GM21723 (cell line): ENCODE measurements around the gene CFAP52.
"Not testable (repeated sequence)": the region's sequence is repeated elsewhere in the genome, so short reads cannot be mapped to it uniquely, and the experiment has no call there.

Source experiments
- ATAC-seq: cut with Tn5 transposase; IDR thresholded peaks from one replicate; pipeline ENCODE4 v1.9.1; 2021; ENCODE audit warnings: mild to moderate bottlenecking, moderate library complexity; ENCODE audit not compliant: unreplicated experiment

Gene CFAP52

GRCh38 chr17:9576521-9577372 is at the start of gene CFAP52:
TSS of gene CFAP52 (plus strand) at chr17:9576642. CDS start at chr17:9576696, 54 bp downstream.
- ATAC-seq, result peak; percentile 32

- ATAC-seq, result no peak
Observed at GRCh38 chr17:9527788-9528187, 48.7 kb upstream of the CFAP52 start.

- ATAC-seq, result no peak
Observed at GRCh38 chr17:9529033-9529700, 47.3 kb upstream of the CFAP52 start.

DNA sequence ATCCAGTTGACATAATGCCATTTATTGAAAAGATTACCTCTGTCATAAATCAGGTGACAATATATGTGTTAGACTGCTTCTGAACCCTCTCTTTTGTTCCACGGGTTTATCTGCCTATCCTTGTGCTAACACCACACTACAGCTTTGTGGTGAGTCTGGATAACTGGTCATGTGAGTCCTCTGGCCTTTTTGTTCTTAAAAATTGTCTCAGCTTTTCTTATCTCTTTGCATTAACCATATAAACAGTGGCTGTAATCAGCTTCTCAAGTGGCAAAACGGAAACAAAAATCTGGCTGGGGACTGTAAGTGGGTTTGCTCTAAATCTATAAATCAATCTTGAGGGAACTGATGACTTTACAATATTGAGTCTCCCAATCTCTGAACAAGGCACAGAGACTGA is 45.4 kb upstream of the CFAP52 start:
- no peak for ATAC-seq

GRCh38 chr17:9532715-9533114 is 43.7 kb upstream of the CFAP52 start:
- ATAC-seq, result no peak

DNA sequence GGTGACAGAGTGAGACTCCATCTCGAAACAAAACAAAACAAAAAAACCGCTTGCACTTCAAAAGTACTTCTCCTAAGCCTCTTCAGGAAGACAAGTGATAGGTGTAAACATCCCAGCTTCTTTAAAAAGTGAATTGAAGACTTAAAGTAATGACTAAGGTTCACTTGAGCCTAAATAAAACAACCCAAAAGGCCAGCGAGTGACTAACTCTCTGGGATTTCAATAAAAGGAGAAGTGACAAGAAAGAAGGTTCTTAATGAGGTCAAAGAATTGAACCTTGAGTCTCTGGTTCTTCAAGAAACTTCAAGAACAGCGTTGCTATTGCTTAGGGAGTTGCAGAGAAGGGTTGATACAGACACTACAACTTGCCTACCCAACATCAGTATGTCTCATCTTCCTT is 43.0 kb upstream of the CFAP52 start:
- no peak for ATAC-seq

GRCh38 chr17:9536061-9536460 is 40.4 kb upstream of the CFAP52 start:
- no peak for ATAC-seq

DNA sequence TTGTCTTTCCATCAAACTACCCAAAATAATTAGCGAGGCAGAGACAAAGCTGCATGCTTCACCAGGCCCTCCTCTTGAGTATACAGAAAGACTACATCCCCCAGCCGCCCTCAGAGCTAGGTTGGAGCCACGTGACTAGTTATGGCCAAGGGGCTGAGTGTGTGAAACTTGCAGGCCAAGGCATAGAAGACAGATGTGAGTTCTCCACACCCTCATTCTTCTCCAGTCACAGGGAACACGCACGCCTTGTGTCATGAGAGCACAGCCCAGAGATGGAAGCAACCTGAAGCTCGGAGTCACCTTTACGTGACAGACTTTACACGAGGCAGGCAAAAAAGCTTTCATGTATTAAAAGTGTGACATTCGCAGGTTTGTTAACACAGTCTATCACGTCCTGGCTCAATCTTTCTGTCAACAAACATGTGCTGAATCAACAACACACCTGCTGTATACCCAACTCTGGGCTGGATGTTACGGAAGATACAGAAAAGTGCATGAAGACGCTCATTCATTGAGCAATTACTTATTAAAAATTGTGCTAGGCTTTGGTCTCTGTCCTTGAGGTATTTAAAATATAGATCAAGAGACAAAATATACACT is 39.2 kb upstream of the CFAP52 start:
- no peak for ATAC-seq

- no peak for ATAC-seq
Observed at GRCh38 chr17:9538626-9539025, 37.8 kb upstream of the CFAP52 start.

GRCh38 chr17:9541718-9542117 is 34.7 kb upstream of the CFAP52 start:
- ATAC-seq, result no peak

DNA sequence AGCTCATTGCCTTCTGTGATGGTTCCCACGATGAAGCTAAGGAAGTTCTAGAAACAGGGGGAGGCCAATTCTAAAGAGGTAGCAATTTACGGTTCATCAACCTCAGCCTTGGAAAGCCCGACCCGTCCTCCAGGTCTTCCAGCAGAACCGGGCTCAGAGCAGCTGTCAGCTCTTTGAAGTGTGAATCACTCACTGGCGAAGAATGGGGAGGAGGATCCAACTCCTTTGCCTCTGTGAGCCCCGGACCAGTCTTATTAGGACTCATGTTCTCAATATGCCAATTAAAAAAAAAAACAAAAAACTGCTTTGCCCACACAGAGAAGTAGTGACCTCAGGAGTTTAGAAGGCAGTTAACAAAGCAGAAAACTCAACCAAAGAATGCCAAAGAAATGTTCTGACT is 32.2 kb upstream of the CFAP52 start:
- ATAC-seq, result no peak

- no peak for ATAC-seq
Observed at GRCh38 chr17:9549215-9549614, 27.2 kb upstream of the CFAP52 start.

GRCh38 chr17:9553181-9553580 is 23.3 kb upstream of the CFAP52 start:
- no peak for ATAC-seq

DNA sequence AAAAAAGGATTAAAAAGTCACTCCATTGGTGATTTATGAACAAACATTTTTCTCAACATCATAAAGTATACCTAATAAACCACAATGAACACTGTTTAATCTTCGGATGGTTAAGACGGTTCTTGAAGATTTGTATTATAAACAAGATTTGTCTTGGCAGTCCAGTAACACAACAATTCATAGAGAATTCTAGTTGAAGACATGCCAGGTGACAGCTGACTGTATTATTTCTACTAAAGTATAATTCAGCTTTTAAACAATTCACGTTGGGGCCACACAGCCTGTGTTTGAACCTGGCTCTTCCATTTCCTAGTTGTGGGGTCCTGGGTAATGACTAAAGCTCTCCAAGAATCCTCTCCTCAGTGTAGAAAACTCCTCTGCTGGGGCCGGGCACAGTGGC is 22.8 kb upstream of the CFAP52 start:
- no peak for ATAC-seq

DNA sequence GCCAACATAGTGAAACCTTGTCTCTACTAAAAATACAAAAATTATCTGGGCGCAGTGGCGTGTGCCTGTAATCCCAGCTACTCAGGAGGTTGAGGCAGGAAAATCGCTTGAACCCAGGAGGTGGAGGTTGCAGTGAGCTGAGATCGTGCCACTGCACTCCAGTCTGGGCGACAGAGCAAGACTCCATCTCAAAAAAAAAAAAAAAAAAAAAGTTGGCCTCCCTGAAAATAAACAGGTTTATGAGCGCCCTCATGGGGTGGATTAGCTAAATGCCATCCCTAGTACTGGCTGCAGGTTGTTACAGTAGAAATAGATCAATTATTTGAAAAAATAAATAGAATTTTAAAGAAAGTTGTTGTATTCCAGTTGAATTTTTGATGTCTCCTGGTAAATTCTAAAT is 21.7 kb upstream of the CFAP52 start:
- ATAC-seq, result not testable (repeated sequence)

- ATAC-seq, result no peak
Observed at GRCh38 chr17:9557161-9557755, 19.2 kb upstream of the CFAP52 start.

- ATAC-seq, result no peak
Observed at GRCh38 chr17:9557857-9558256, 18.6 kb upstream of the CFAP52 start.

DNA sequence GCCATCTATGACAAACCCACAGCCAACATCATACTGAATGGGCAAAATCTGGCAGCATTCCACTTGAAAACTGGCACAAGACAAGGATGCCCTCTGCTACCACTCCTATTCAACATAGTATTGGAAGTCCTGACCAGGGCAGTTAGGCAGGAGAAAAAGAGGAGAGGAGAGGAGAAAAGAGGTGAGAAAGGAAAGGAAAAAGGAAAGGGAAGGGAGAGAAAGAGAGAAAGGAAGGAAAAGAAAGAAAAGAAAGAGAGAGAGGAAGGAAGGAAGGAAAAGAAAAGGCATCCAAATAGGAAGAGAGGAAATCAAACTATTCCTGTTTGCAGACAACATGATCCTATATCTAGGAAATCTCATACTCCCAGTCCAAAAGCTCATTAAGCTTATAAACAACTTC is 12.3 kb upstream of the CFAP52 start:
- ATAC-seq, result no peak

DNA sequence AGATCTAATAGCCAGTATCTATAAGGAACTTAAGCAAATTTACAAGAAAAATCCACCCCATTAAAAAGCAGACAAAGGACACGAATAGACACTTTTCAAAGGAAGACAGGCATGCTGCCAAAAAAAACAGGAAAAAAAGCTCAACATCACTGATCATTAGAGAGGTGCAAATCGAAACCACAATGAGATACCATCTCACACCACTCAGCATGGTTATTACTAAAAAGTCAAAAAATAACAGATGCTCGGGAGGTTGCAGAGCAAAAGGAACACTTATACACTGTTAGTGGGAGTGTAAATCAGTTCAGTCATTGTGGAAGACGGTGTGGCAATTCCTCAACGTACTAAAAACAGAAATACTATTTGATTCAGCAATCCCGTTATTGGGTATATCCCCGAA is 10.4 kb upstream of the CFAP52 start:
- no peak for ATAC-seq

GRCh38 chr17:9566739-9567138 is 9.7 kb upstream of the CFAP52 start:
- not testable (repeated sequence) for ATAC-seq

DNA sequence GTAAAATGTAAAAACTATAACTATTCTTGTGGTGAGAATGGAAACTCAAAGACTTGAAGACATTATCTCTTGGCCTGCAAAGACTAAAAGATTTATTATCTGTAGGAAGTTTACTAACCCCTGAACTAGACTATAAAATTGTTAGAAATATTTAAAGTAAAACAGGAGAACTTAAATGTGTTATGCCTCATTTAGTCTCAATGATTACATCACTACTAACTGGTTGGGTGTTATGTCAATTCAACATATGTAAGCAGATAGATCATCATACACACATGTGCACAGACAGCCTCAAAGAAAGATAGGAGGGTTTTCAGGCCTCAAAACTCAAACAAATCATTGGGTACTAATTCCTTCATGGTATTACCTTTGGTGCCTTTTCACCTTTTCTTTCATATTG is 8.4 kb upstream of the CFAP52 start:
- no peak for ATAC-seq
